ENCODE data around the gene COL6A5. TPM values are rescaled to one million over a fixed set of nuclear protein-coding genes. Genes with fewer than 3 reads are reported as not detected.

Gene COL6A5
- total RNA-seq, 1 experiment from 2014 or later = not detected

GRCh38 chr3:130527426-130527825 lies 182.0 kb downstream of the COL6A5 start:
- ChIA-PET POLR2A (no interaction called here), RAD21 (ENCODE audit: low non-redundant PET in 1 of 2, low total read pairs in 2 of 2, uncharacterized antibody in 2 of 2, unreplicated experiment in 2 of 2) (no interaction called here), CTCF (no interaction called here)
- no peaks in the 10 kb centered on the region for H3K9me2 ChIP-seq (ENCODE audit: insufficient read depth)
- ATAC-seq = no peak
- H3K79me2 ChIP-seq (ENCODE audit: insufficient read depth, low read length) = no peaks in the 10 kb centered on the region
- H3K4me2 ChIP-seq (ENCODE audit: low read length) = no peak overlapping the region
- no peak overlapping the region for H3K9ac ChIP-seq (ENCODE audit: low read length)
- no peaks in the 10 kb centered on the region for H3K36me3 ChIP-seq (ENCODE audit: control insufficient read depth in 1 of 2, insufficient read depth in 2 of 2, low read length in 2 of 2)
- H2AFZ ChIP-seq (ENCODE audit: low read depth, low read length, poor library complexity, severe bottlenecking) = no peak overlapping the region
- H3K4me3 ChIP-seq (replicated peaks in 1 of 2; ENCODE audit: low read depth in 1 of 2, low read length in 2 of 2) = no peak overlapping the region
- no peak overlapping the region for H3K27ac ChIP-seq (ENCODE audit: low read depth, low read length)
- H3K4me1 ChIP-seq (ENCODE audit: control insufficient read depth in 1 of 2, insufficient read depth in 2 of 2, low read length in 2 of 2) = no peaks in the 10 kb centered on the region
- DNase-seq (ENCODE audit: low read depth, low spot score) = no peak
- TF ChIP-seq ELF1 (IDR thresholded peaks at IDR 0.05; ENCODE audit: borderline replicate concordance, low read depth) = no peak
- no peak for TF ChIP-seq CBX3 (IDR thresholded peaks at IDR 0.05; ENCODE audit: low read depth)
- TF ChIP-seq ZBTB33 (IDR thresholded peaks at IDR 0.05; ENCODE audit: extremely low read depth, insufficient replicate concordance, low read length) = no peak
- TF ChIP-seq SIN3A (IDR thresholded peaks at IDR 0.05; ENCODE audit: low read depth) = no peak
- TF ChIP-seq EGR1 (IDR thresholded peaks at IDR 0.05; ENCODE audit: low read depth) = no peak
- TF ChIP-seq, protein P1, sequence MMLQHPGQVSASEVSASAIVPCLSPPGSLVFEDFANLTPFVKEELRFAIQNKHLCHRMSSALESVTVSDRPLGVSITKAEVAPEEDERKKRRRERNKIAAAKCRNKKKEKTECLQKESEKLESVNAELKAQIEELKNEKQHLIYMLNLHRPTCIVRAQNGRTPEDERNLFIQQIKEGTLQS (IDR thresholded peaks at IDR 0.05) = no peak
- TF ChIP-seq CTCF (IDR thresholded peaks at IDR 0.05 in 2 of 3, conservative IDR thresholded peaks at IDR 0.05 in 1 of 3; ENCODE audit: borderline replicate concordance in 1 of 3, insufficient read depth in 1 of 3, low read depth in 2 of 3, low read length in 2 of 3) = no peak
- TF ChIP-seq POLR2AphosphoS5 (IDR thresholded peaks at IDR 0.05; ENCODE audit: low read depth, low read length) = no peak
- TF ChIP-seq SRF (IDR thresholded peaks at IDR 0.05; ENCODE audit: low read depth) = no peak
- no peak for TF ChIP-seq CEBPB (IDR thresholded peaks at IDR 0.05; ENCODE audit: low read depth)
- no peak for TF ChIP-seq EZH2 (IDR thresholded peaks at IDR 0.05)
- TF ChIP-seq SP1 (IDR thresholded peaks at IDR 0.05; ENCODE audit: low read depth) = no peak
- TF ChIP-seq POLR2A (IDR thresholded peaks at IDR 0.05; ENCODE audit: borderline replicate concordance, extremely low read depth, insufficient read depth, insufficient read length) = no peak
- no peak for TF ChIP-seq YY1 (IDR thresholded peaks at IDR 0.05; ENCODE audit: extremely low read depth, insufficient replicate concordance, low read depth, low read length)
- intact Hi-C loops (cut with micrococcal nuclease) = no loop called here
- BruUV-seq (replicated peaks) = no TSS peak
- no peaks in the 10 kb centered on the region for H3K9me3 ChIP-seq (ENCODE audit: control insufficient read depth in 1 of 2, insufficient read depth in 1 of 2, low read depth in 1 of 2, low read length in 2 of 2)
- no peaks in the 10 kb centered on the region for H4K20me1 ChIP-seq (ENCODE audit: insufficient read depth)
- H3K27me3 ChIP-seq (ENCODE audit: insufficient read depth, low read length) = peaks cover 74% of the 10 kb centered on the region
